Prostate gland (tissue), 2 donors: Measurements from ENCODE around the gene HPS5. TPM values are rescaled to one million over a fixed set of nuclear protein-coding genes. Genes with fewer than 3 reads are reported as not detected.

Experiments
- DNase-seq: peaks from one replicate; pipeline ENCODE4 v3.0.0-alpha.2; 2019; ENCODE audit warnings: low spot score
- H3K27ac ChIP-seq, 2 donors: fragments of 200-600 bp; sonication (generic); 2 replicates each; pipeline ENCODE4 v1.5.1; 2017 to 2019
- H3K27me3 ChIP-seq: fragments of 200-600 bp; sonication (generic); replicated peaks from 2 replicates; pipeline ENCODE4 v1.5.1; 2019; ENCODE audit not compliant: insufficient read depth
- H3K36me3 ChIP-seq, 2 donors: fragments of 200-600 bp; sonication (generic); 1 replicate in 1 of 2; 2 replicates in 1 of 2; pipeline versions ENCODE4 v1.5.1 to v1.8.1; 2017 to 2019
- H3K4me1 ChIP-seq: fragments of 200-600 bp; sonication (generic); replicated peaks from 2 replicates; pipeline ENCODE4 v1.5.1; 2019
- H3K4me3 ChIP-seq, 2 donors: fragments of 200-600 bp; sonication (generic); 2 replicates each; pipeline ENCODE4 v1.5.1; 2017 to 2019
- H3K9me3 ChIP-seq: fragments of 200-600 bp; sonication (generic); 2 replicates; pipeline ENCODE4 v1.5.1; 2017
- CTCF ChIP-seq, 4 experiments: fragments of 200-600 bp in 2 of 4; fragments of 450-650 bp in 2 of 4; sonication (generic) in 2 of 4; IDR thresholded peaks; 1 replicate in 3 of 4; 2 replicates in 1 of 4; pipeline ENCODE4 v1.5.1; 2016 to 2019; ENCODE audit warnings: antibody characterized with exemption in 4 of 4, mild to moderate bottlenecking in 2 of 4, moderate library complexity in 2 of 4
- POLR2A ChIP-seq: fragments of 450-650 bp; IDR thresholded peaks from one replicate; pipeline ENCODE4 v1.6.1; 2016; ENCODE audit warnings: antibody characterized with exemption, mild to moderate bottlenecking
- POLR2AphosphoS5 ChIP-seq: sonication (generic); formaldehyde crosslinking; IDR thresholded peaks from one replicate; pipeline ENCODE4 v1.6.1; 2017; ENCODE audit warnings: antibody characterized with exemption
- WGBS: methylation state at CpG from one replicate; pipeline ENCODE4 v1.1.5; 2018; 5-methylcytosine and 5-hydroxymethylcytosine counted together
- intact Hi-C: fragments of 100-400 bp; cut with DNase I; formaldehyde crosslinking; loops from one replicate; pipeline ENCODE4 v1.14.2; 2022
- total RNA-seq, 2 donors: library from RNA; depleted of rRNA; stranded (reverse); fragments of >200 nt; gene quantifications; one replicate each; pipeline ENCODE4 v1.1.0, GENCODE V29; 2016

HPS5 gene
- total RNA-seq, 2 donors from 2014 or later = 20.5 to 56.0 TPM

DNA sequence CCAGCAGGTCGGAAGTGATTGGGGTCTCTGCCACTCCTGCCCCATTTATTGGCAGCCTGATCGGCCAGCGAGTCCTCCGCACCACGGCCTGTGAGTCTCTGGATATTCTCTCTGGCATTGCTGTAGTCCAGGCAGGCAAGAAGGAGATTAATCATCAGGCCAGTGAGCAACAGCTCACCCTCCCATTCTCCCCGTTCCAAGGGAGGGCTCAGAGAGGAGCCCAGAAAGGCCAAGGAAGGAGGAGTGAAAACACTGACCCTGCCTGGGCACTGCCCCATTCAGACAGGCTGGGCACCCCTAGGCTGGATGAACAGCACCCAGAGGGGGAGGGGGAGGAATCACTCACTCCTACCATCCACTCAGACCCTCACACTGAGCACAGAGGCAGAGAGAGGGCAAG lies 76.5 kb downstream of the HPS5 start:
- no peak for DNase-seq
- no peaks in the 10 kb centered on the region for H3K27me3 ChIP-seq
- H3K27ac ChIP-seq = no peak overlapping the region
- H3K4me1 ChIP-seq = no peaks in the 10 kb centered on the region
- H3K4me3 ChIP-seq = no peak overlapping the region
- 78% methylated on average over 6 of the region's 6 CpGs for WGBS
- intact Hi-C loops = no loop called here
- H3K36me3 ChIP-seq = no peaks in the 10 kb centered on the region
- TF ChIP-seq POLR2A = no peak
- TF ChIP-seq POLR2AphosphoS5 = no peak
- no peak for TF ChIP-seq CTCF (IDR thresholded peaks at IDR 0.05)
- H3K9me3 ChIP-seq = no peaks in the 10 kb centered on the region

DNA sequence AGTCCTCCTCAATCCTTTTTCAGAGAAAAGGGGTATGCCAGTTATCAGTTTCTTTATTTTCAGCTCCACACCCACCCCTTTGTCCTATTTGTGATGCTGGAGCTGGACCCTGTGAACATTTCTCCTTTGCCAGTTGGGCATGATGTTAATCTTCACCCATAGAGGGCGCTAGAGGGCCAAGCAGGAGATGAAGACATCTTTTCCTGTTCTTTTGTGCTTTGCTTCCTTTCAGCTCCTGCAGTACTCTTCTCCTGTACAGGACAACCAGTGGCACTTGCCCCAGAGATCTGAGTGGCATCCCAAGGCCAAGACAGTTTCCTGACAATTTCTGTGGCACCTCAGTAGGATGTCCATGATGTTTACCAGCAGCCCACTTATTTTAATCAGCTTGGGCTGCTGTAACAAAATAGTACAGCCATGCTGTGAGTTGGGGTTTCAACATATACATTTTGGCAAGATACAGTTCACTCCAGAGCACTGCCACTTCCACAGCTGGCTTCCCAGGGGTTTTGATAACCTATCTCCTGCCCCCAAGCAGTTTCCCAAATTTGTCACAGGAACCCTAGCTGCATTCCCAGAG lies 78.1 kb downstream of the HPS5 start:
- Histone ChIP-seq H3K4me1 (no peaks in the 10 kb centered on the region), H3K36me3 (no peaks in the 10 kb centered on the region), H3K9me3 (no peaks in the 10 kb centered on the region), H3K27ac (no peak overlapping the region), H3K4me3 (no peak overlapping the region), H3K27me3 (no peaks in the 10 kb centered on the region)
- TF ChIP-seq CTCF (IDR thresholded peaks at IDR 0.05) (peak in 3 of 4 experiments; percentile 22 to 50 (median 41)), POLR2AphosphoS5 (no peak)
- intact Hi-C loops = no loop called here
- peak; percentile 20 for DNase-seq
- 4% methylated on average over 1 of the region's 1 CpG for WGBS

- Histone ChIP-seq H3K27ac (no peak overlapping the region), H3K36me3 (no peaks in the 10 kb centered on the region), H3K4me1 (no peaks in the 10 kb centered on the region), H3K4me3 (no peak overlapping the region), H3K27me3 (no peaks in the 10 kb centered on the region), H3K9me3 (no peaks in the 10 kb centered on the region)
- intact Hi-C loops = no loop called here
- no peak for DNase-seq
- WGBS = 86% methylated on average over 1 of the region's 1 CpG
- TF ChIP-seq POLR2A (no peak), POLR2AphosphoS5 (no peak), CTCF (IDR thresholded peaks at IDR 0.05) (no peak)
Measured at GRCh38 chr11:18239655-18240054, 82.3 kb downstream of the HPS5 start.

- no peak within 1 kb of the TSS for H3K27ac ChIP-seq
- no peak for DNase-seq
- H3K27me3 ChIP-seq = no peaks in the 10 kb centered on the region
- H3K9me3 ChIP-seq = no peaks in the 10 kb centered on the region
- WGBS = 69% methylated on average over 2 of the region's 2 CpGs
- H3K4me3 ChIP-seq = no peak within 1 kb of the TSS
- intact Hi-C loops = no loop called here
- no peaks in the 10 kb centered on the region for H3K36me3 ChIP-seq
- TF ChIP-seq POLR2A (no peak), CTCF (IDR thresholded peaks at IDR 0.05) (no peak)
- no peaks in the 10 kb centered on the region for H3K4me1 ChIP-seq
Measured at GRCh38 chr11:18236664-18237356, 85.1 kb downstream of the HPS5 start, which contains the start of gene SAA4. SAA4 (minus strand) TSS chr11:18236802; CDS start chr11:18235926, 876 bp downstream.
